Heart left ventricle (tissue), 13 donors: Measurements from ENCODE around the gene CD34.

Source experiments
- POLR2A ChIP-seq, 2 donors: fragments of 450-650 bp; IDR thresholded peaks; one replicate each; pipeline ENCODE4 v1.6.1; 2017; ENCODE audit warnings: antibody characterized with exemption in 2 of 2, mild to moderate bottlenecking in 2 of 2, moderate library complexity in 2 of 2
- TF ChIP-seq, protein P1 (sequence below), 12 donors: fragments of 200-600 bp; sonication (generic) in 4 of 12; IDR thresholded peaks; one replicate each; pipeline versions ENCODE4 v1.5.0 to v1.8.0; 2018 to 2022; ENCODE audit warnings: antibody characterized with exemption in 12 of 12, mild to moderate bottlenecking in 5 of 12
- donor health status: ischemic (EF 13 %, LVEDD 7.1; RV severe dilation, severe dysfunction).
- donor health status: DM: no; HTN: yes; CAD: no.
- donor health status: DM: no; HTN: no; CAD: no.
- donor health status: ischemic (EF 25% LVEDD 6.9; RV normal size, moderate dysfunction).
- donor health status: ischemic (EF 25% LVEDD 5.7; RV mildly dilated, moderate dysfunction).
- donor health status: ischemic (EF 35%, LVEDD 5.7; RV mildly dilated, moderate dysfunction).
- donor health status: nonischemic (EF 11% LVEDD 7.7; RV severe dilation, severe dysfunction).
- donor health status: DM: yes; HTN: yes; CAD: no.
- donor health status: PGD.
- donor health status: ischemic (EF 29% LVEDD 5.4; RV normal size, mild dysfunction).
- donor health status: nonischemic (EF 23%, LVEDD 6.1; RV moderate dilation, normal function).

DNA sequence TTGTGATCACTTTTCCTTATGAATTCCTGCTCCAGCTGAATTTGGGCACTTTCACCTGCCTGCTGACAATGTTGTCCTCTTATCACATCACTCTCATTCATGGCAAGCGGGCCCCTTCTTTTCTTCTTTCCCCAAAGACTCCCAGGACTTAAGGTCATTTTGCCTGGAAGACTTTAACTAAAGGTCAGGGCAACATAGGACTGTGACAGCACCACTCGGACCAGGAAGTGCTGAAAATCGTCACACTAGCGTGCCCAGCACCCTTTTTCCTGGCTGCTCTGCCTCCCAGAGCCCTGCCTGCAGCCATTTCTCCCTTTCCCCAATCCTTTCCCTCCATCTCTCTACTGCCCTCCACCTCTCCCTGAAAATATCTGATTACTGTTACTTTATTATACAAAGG, 35.4 kb downstream of the CD34 start:
- no peak for TF ChIP-seq POLR2A (IDR thresholded peaks at IDR 0.05)
- TF ChIP-seq, protein P1, sequence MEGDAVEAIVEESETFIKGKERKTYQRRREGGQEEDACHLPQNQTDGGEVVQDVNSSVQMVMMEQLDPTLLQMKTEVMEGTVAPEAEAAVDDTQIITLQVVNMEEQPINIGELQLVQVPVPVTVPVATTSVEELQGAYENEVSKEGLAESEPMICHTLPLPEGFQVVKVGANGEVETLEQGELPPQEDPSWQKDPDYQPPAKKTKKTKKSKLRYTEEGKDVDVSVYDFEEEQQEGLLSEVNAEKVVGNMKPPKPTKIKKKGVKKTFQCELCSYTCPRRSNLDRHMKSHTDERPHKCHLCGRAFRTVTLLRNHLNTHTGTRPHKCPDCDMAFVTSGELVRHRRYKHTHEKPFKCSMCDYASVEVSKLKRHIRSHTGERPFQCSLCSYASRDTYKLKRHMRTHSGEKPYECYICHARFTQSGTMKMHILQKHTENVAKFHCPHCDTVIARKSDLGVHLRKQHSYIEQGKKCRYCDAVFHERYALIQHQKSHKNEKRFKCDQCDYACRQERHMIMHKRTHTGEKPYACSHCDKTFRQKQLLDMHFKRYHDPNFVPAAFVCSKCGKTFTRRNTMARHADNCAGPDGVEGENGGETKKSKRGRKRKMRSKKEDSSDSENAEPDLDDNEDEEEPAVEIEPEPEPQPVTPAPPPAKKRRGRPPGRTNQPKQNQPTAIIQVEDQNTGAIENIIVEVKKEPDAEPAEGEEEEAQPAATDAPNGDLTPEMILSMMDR (IDR thresholded peaks at IDR 0.05): no peak
